Heart right ventricle (tissue), 16 donors: ENCODE data around the gene LOX. TPM values are rescaled to one million over a fixed set of nuclear protein-coding genes. Genes with fewer than 3 reads are reported as not detected.

Source experiments
- ATAC-seq, 8 donors: fragments of 200-7000 bp; cut with Tn5 transposase; one replicate each; pipeline ENCODE4 v1.9.1; 2020; ENCODE audit warnings: mild to moderate bottlenecking in 8 of 8, moderate library complexity in 8 of 8, moderate number of reproducible peaks in 1 of 8
- DNase-seq, 2 donors: peaks; one replicate each; pipeline ENCODE4 v3.0.0-alpha.2; 2020
- H3K27ac ChIP-seq, 10 donors: fragments of 200-600 bp; sonication (generic) in 2 of 10; one replicate each; pipeline versions ENCODE4 v1.5.0 to v1.8.0; 2020 to 2022; ENCODE audit warnings: mild to moderate bottlenecking in 3 of 10
- H3K27me3 ChIP-seq, 7 donors: fragments of 200-600 bp; one replicate each; pipeline ENCODE4 v1.8.0; 2021 to 2022; ENCODE audit warnings: mild to moderate bottlenecking in 2 of 7
- H3K36me3 ChIP-seq, 9 donors: fragments of 200-600 bp; sonication (generic) in 1 of 9; one replicate each; pipeline versions ENCODE4 v1.5.0 to v1.8.0; 2020 to 2022; ENCODE audit warnings: mild to moderate bottlenecking in 2 of 9
- H3K4me1 ChIP-seq, 9 donors: fragments of 200-600 bp; sonication (generic) in 1 of 9; one replicate each; pipeline versions ENCODE4 v1.5.0 to v1.8.0; 2020 to 2022; ENCODE audit warnings: mild to moderate bottlenecking in 4 of 9
- H3K4me3 ChIP-seq, 10 donors: fragments of 200-600 bp; sonication (generic) in 2 of 10; one replicate each; pipeline versions ENCODE4 v1.5.0 to v1.8.0; 2020 to 2022; ENCODE audit warnings: mild to moderate bottlenecking in 7 of 10, moderate library complexity in 2 of 10
- H3K9me3 ChIP-seq, 11 donors: fragments of 200-600 bp in 10 of 11; sonication (generic) in 2 of 11; one replicate each; pipeline versions ENCODE4 v1.5.0 to v1.8.0; 2013 to 2022; ENCODE audit warnings: mild to moderate bottlenecking in 2 of 11, control low read depth in 1 of 11, moderate library complexity in 1 of 11
- WGBS, 2 donors: extraction: QIAGEN DNeasy Blood & Tissue Kit; methylation state at CpG; one replicate each; pipeline ENCODE4 v1.1.7; 2013; ENCODE audit warnings: inconsistent platforms in 1 of 2; 5-methylcytosine and 5-hydroxymethylcytosine counted together
- intact Hi-C, 10 donors: fragments of 100-400 bp; cut with DNase I; formaldehyde crosslinking; loops; one replicate each; pipeline versions ENCODE4 v1.11.1 to v1.14.2; 2022
- polyA plus RNA-seq, 2 donors: library from polyadenylated mRNA; stranded (reverse); fragments of 200-250 nt; gene quantifications; one replicate each; pipeline ENCODE4 v1.2.3, GENCODE V29; 2013
- total RNA-seq, 10 donors: library from RNA; stranded (reverse); fragmentation: NEBNext Ultra II Directional in 3 of 10; extraction: Animal tissue kit (Norgen Biotek cat#: 25700) in 3 of 10; gene quantifications; one replicate each; pipeline versions ENCODE4 v1.2.1 to v1.2.4, GENCODE V29; 2021 to 2023
- TF ChIP-seq, protein P1 (sequence below), 9 donors: fragments of 200-600 bp; sonication (generic) in 2 of 9; IDR thresholded peaks; one replicate each; pipeline versions ENCODE4 v1.5.0 to v1.8.0; 2021 to 2022; ENCODE audit warnings: antibody characterized with exemption in 9 of 9, mild to moderate bottlenecking in 5 of 9, moderate library complexity in 1 of 9
- donor health status: Arrhythmogenic right ventricular cardiomyopathy.
- donor health status: ischemic (EF 13 %, LVEDD 7.1; RV severe dilation, severe dysfunction).
- donor health status: healthy with polysubstance abuse.
- donor health status: DM: no; HTN: yes; CAD: no.
- donor health status: DM: no; HTN: no; CAD: no.
- donor health status: ischemic (EF 25% LVEDD 6.9; RV normal size, moderate dysfunction).
- donor health status: ischemic (EF 25% LVEDD 5.7; RV mildly dilated, moderate dysfunction).
- donor health status: healthy.
- donor health status: DM: yes; HTN: yes; CAD: no.
- donor health status: Ischemic cardiomyopathy.
- donor health status: ischemic (EF 35%, LVEDD 5.7; RV mildly dilated, moderate dysfunction).
- donor health status: nonischemic (EF 11% LVEDD 7.7; RV severe dilation, severe dysfunction).
- donor health status: DM: yes; HTN: yes; CAD: no.
- donor health status: PGD.
- donor health status: ischemic (EF 29% LVEDD 5.4; RV normal size, mild dysfunction).
- donor health status: nonischemic (EF 23%, LVEDD 6.1; RV moderate dilation, normal function).

The LOX gene
- total and polyA plus RNA-seq, 12 donors: 1.5 to 34.7 (median 3.2) TPM

DNA sequence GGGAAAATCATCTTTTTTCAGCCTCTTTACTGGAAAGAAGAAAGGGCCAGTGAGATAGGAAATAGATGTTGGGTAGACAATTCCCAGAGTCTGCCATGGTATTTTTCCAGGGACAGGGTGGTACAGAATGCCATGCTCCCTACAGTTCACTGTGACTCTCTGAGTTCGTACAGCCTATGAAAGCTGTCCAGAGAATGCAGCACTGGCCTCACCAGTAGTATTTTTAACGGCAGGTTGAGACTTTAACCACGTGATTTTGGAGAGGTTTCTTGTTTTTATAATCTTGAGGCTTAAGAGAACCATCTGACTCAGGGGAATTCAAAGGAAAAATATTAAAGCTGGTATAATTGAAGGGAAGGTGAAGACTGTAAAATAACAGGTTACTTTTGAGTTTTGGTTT, 41.1 kb upstream of the LOX start:
- no peak overlapping the region for H3K4me3 ChIP-seq
- H3K4me1 ChIP-seq: no peaks in the 10 kb centered on the region
- no peaks in the 10 kb centered on the region for H3K27me3 ChIP-seq
- H3K9me3 ChIP-seq: no peaks in the 10 kb centered on the region
- 67 to 70% methylated on average over 3 of the region's 3 CpGs for WGBS, 2 donors
- TF ChIP-seq, protein P1, sequence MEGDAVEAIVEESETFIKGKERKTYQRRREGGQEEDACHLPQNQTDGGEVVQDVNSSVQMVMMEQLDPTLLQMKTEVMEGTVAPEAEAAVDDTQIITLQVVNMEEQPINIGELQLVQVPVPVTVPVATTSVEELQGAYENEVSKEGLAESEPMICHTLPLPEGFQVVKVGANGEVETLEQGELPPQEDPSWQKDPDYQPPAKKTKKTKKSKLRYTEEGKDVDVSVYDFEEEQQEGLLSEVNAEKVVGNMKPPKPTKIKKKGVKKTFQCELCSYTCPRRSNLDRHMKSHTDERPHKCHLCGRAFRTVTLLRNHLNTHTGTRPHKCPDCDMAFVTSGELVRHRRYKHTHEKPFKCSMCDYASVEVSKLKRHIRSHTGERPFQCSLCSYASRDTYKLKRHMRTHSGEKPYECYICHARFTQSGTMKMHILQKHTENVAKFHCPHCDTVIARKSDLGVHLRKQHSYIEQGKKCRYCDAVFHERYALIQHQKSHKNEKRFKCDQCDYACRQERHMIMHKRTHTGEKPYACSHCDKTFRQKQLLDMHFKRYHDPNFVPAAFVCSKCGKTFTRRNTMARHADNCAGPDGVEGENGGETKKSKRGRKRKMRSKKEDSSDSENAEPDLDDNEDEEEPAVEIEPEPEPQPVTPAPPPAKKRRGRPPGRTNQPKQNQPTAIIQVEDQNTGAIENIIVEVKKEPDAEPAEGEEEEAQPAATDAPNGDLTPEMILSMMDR (IDR thresholded peaks at IDR 0.05): no peak
- ATAC-seq (no peak), DNase-seq (no peak)
- no peaks in the 10 kb centered on the region for H3K36me3 ChIP-seq
- intact Hi-C loops: no loop called here
- no peak overlapping the region for H3K27ac ChIP-seq

DNA sequence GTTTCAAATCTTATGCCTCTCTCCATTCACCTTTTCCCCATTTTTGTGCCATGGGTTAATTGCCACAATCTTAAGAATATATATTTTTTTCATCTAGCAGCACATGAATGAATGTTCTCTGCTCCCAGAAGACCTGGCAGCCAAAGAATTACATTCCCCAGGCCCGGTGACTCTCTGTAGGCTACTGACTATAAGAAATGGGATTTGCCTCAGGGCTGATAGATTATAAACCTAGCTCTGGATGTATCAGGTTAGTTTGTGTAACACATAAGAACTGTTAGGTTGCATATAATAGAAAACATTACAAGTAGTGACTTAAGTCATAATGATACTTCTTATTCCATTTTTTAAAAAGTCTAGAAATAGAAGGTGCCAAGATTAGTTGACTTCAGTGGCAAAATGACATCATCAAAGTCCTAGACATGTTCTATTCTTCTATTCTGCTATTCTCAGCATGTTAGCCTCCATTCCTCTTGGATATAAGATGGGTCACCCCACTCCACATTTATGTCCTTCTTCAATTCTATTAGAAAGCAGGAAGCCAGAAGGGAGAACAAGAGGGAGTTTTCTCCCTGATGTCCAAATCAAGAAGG, 40.4 kb upstream of the LOX start:
- no peak overlapping the region for H3K27ac ChIP-seq
- H3K36me3 ChIP-seq: no peaks in the 10 kb centered on the region
- intact Hi-C loops: no loop called here
- no peaks in the 10 kb centered on the region for H3K27me3 ChIP-seq
- WGBS, 2 donors: 81 to 84% methylated on average over 1 of the region's 1 CpG
- H3K4me3 ChIP-seq: no peak overlapping the region
- ATAC-seq (no peak), DNase-seq (no peak)
- H3K9me3 ChIP-seq: no peaks in the 10 kb centered on the region
- H3K4me1 ChIP-seq: no peaks in the 10 kb centered on the region
- TF ChIP-seq, protein P1 (IDR thresholded peaks at IDR 0.05): no peak

DNA sequence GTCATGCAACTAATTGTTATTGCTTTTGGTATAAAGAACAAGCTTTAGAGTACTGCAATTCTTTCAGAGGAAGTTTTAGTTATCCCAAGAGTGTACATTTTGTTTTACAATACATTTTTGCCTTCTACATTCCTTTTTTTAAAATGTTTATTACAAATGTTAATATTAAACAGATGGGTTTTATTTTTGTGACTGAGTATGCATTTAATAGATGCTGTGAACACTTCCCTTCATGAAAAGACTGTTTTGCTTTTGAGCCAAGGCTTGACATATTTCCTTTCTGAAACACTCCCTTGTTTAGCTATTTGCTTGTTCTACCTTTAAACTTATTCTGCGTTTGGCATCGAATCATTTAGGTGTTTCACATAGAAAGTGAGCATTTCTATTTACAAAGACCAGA, 36.4 kb upstream of the LOX start:
- WGBS, 2 donors: 85 to 91% methylated on average over 2 of the region's 2 CpGs
- Histone ChIP-seq H3K4me1 (no peaks in the 10 kb centered on the region), H3K27ac (no peak overlapping the region), H3K9me3 (no peaks in the 10 kb centered on the region), H3K36me3 (no peaks in the 10 kb centered on the region), H3K27me3 (no peaks in the 10 kb centered on the region), H3K4me3 (no peak overlapping the region)
- ATAC-seq (no peak), DNase-seq (no peak)
- intact Hi-C loops: no loop called here
- TF ChIP-seq, protein P1 (IDR thresholded peaks at IDR 0.05): no peak

DNA sequence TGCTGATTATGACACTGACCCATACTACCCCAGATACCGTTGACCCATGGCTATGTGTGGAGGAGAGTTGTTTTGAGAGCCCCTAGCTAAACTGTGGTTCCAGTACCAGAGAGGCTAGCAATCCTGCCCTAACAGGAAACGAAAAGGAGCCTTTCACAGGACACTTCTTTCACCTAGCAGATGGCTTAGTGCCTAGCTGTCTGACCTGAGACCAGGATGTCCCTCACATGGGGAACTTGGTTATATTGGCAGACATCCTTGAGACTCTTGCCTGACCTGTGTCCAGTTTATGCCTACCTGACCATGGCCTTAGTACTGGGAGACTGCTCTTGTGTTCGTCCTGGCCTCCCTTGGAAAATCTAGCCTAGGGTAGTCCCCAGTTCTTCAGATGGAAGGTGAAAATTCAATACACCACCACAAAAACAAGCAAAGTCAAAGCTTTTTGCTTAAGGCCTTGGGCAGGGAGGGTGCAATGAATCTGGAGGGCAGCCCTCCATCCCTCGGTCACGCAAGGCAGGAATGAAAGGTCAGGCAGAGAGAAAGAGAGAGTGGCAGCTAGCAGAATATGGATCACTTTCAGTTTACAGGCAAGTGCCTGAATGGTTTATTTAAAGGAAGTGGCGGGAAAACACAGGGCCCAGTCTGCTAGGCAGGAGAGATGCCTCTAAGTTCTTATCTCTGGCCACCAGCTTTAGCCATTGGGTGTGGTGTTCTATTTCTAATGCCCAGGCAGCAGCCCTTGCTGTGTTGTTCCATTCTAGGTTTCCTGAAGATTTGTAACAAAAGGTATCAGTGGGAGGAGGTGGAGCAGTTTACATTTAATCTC, 34.9 kb upstream of the LOX start:
- TF ChIP-seq, protein P1 (IDR thresholded peaks at IDR 0.05): no peak
- no peak for ATAC-seq
- Histone ChIP-seq H3K4me3 (no peak overlapping the region), H3K36me3 (no peaks in the 10 kb centered on the region), H3K27me3 (no peaks in the 10 kb centered on the region), H3K9me3 (no peaks in the 10 kb centered on the region), H3K4me1 (no peaks in the 10 kb centered on the region), H3K27ac (no peak overlapping the region)
- DNase-seq: no peak
- intact Hi-C loops: no loop called here
- 80 to 85% methylated on average over 6 of the region's 6 CpGs for WGBS, 2 donors
